Astrocyte (in vitro differentiated cells and primary cell): ENCODE measurements around the gene CCDC85A.

Experiments
- CTCF ChIP-seq: IDR thresholded peaks from 2 replicates; pipeline ENCODE4 v1.5.1; 2011; ENCODE audit warnings: low read depth, mild to moderate bottlenecking, inconsistent platforms, low read length, moderate library complexity; ENCODE audit not compliant: insufficient read depth
- EZH2 ChIP-seq: IDR thresholded peaks from 2 replicates; pipeline ENCODE4 v1.6.1; 2012; ENCODE audit warnings: mild to moderate bottlenecking, low read length, inconsistent platforms; ENCODE audit not compliant: insufficient read depth

GRCh38 chr2:56240210-56240609, 56.4 kb downstream of the CCDC85A start:
- no peak for TF ChIP-seq CTCF
- TF ChIP-seq EZH2: no peak
